Fibroblast of skin of left quadriceps (primary cell): ENCODE measurements around the gene SNTG2.

Source experiments
- DNase-seq, 2 experiments: peaks; one replicate each; pipeline ENCODE4 v3.0.0-alpha.2; 2013; ENCODE audit warnings: low read depth in 2 of 2

Gene SNTG2

DNA sequence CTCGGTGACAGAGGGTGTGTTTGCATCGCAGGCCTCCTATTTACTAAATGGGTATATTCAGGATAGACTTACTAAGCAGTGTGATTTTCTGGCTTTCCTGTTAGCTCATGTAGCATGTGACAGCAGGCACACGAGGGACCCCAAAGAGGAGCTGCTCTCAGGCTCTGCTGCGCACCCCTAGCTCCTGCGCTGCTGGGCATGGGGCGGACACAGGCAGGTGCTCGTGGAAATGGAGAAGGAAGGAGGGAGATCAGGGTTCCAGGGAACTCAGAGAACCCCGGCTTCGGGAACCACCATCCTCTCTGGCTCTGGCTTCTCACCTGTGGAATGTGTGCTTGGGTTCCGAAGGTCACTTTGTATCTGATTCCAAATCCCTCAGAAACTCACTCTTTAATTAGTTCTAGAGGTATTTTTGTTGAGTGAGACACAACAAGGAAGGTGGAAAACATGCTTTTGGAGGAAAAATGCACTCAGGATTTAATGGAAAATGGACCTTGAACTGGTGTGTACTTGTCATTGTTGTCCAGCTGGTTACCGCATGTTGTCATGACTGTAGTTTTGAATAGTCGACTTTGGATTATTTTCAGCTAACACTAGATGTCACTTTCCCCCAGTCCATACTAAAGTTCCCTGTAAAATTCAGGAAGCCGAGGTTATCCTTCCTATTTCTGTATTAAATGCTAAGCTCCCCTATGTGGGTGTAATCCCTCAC, 3.5 kb downstream of the SNTG2 start:
- no peak for DNase-seq

DNA sequence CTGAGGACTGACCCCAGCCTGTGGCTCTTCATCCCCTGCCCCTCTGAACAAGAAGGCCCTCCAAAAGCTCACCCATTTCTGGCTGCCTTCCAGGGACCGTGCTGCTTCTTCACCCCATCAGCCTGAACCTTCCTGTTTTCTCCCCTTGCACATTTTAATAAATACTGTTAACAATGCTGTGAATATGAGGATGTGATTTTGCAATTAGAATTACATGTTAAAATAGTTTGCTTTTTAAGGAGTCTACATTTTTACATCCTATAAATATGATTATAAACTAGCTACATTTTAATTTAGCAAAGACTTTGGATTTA, 4.0 kb downstream of the SNTG2 start:
- DNase-seq: no peak

- no peak for DNase-seq
Observed at GRCh38 chr2:955829-956731, 5.4 kb downstream of the SNTG2 start.

GRCh38 chr2:959457-959856, 8.8 kb downstream of the SNTG2 start:
- DNase-seq: no peak

GRCh38 chr2:960061-960736, 9.6 kb downstream of the SNTG2 start:
- DNase-seq: no peak

DNA sequence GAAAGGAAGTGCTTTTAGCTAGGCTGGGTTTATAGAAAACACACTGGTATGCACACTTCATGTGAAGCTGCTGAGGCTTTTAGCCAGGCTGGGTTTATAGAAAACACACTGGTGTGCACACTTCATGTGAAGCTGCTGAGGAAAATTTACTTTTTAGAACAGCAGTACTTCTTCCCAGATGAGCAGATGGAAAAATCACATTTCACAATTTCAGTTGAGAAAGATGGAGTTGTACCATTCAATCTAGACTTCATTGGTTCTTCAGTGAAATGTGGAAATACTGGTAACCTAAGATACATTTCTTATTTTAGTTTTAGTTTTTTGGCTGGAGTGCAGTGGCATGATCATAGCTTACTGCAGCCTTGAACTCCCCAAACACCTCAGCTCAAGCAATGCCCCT, 11.1 kb downstream of the SNTG2 start:
- no peak for DNase-seq

GRCh38 chr2:963876-964275, 13.2 kb downstream of the SNTG2 start:
- no peak for DNase-seq

DNA sequence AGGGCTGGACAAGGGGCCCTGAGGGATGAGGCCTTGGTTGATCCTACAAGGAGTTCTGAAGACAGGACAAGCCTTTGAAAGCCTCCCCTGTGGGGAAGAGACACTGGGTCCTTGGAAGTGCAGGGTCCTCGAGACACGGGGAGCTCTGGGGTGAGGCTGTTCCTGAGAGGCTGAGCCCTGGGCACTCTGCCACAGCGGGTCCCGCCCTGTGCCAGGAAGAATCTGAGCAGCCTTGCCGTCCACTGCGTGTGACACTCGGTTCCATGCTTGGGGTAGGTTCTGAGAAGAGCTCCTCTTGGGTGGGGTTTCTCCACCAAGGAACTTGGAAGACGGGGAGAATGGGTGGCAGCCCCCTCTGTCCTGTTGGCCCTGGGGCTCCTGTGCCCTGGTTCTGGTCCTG, 13.9 kb downstream of the SNTG2 start:
- DNase-seq: no peak

DNA sequence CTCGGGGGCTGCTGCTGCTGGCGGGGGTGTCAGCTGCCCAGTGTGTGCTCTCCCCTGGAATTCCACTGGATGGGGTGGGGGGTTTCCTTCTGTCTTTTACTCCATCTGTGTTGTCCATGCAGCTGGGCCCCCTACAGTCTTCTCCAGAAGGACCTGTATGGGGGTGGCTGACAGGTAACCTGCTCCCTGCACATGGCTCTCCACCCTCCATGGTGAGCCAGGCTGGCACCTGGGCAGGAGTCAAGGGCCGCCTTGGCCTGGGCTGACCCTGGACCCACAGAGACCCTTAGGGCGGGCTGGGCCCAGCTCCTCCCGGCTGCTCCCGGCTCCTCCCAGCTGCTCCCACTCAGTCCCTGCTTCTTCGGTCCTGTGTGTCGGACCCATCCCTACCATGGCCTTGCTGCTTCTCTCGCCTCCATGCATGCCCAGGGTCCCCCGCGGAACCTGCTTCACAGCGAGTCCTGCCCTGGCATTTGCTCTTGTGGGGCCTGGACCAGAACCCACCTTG, 15.0 kb downstream of the SNTG2 start:
- no peak for DNase-seq

DNA sequence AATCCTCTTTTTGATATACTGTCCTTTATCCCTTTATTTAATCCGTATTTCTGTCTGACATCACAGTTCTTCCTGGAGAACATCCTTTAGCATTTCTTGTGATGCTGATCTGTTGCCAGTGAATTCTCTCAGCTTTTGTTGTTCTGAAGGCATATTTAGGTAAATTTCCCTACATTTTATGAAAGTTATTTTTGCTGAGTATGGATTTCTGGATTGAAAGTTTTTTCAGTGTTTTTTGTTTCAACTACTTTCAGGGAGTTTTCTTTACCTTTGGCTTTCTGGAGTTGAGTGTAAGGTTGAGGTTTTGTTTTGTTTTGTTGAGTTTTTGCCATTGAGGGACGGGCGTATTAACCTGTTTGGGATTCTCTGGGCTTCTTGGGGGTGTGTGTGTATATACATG, 22.5 kb downstream of the SNTG2 start:
- DNase-seq: no peak

GRCh38 chr2:974054-974453, 23.4 kb downstream of the SNTG2 start:
- DNase-seq: no peak

DNA sequence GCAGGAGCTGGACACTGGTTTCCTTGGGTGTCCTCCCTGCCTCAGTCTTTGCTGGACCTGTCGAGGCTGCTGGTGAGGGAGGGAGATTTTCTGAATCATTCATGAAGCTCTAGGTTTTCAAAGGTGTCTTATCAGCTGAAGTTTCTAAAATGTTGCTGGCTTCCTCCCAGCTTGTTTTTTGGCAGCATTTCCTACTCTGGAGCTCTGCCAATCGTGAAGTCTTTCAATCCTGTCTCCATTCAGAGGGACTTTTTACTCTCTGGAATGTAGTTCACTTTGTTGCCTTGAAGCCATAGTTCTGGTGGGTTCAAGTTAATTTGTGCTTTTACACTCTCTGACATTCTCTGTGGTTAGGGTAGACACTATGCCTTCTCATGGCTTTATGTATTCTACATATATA, 23.9 kb downstream of the SNTG2 start:
- DNase-seq: peak; percentile 13 to 18

DNA sequence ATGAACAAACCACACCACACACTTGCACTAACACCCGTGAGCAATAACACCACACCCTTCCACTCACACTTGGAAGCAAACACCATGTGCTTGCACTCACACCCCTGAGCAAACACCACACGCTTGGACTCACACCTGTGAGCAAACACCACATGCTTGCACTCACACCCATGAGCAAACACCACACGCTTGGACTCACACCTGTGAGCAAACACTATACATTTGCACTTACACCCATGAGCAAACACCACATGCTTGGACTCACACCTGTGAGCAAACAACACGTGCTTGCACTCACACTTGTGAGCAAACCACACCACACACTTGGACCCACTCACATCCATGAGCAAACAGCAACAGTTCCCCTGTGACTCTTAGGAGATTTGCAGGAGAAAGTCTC, 24.4 kb downstream of the SNTG2 start:
- no peak for DNase-seq

DNA sequence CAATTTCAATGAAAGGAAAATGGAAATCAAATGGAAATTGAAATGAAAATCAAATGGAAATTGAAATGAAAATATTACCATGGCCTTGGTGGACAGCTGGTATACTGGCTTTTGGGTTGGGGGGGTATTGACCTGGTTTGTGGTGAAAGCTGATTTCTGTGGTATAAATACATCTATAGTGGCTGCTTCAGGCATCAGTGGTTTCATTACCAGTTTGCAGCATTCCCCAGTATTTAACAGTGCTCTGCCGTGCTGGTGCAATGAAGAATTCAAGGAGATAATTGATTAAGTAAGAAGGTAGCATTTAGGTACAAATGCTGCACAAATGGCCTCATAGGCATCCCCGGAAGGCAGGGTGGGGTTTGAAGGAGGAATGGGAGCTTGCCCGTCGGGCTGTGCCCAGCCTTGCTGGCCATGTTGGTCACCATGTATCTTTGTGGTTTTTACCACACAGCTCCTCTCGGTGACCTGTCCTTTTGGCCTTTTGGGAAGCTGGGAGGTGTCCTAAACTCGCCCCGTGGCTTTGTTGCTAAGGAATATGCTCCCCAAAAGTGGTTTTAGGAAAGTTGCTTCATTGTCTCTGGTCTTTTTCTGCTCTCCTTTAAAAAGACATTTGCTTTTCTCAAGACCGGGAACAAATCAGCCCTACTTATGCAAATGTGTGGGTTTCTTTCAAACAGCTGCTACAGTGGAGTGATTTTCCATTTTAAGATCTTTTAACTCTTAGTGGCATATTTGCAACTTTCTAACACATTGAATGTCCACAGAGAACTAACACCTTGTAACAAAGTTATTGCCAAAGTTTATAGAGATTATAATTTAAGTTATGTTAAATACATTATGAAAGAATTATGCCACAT, 28.6 kb downstream of the SNTG2 start:
- DNase-seq: no peak

GRCh38 chr2:980176-980575, 29.5 kb downstream of the SNTG2 start:
- DNase-seq: no peak

- DNase-seq: no peak
Observed at GRCh38 chr2:981258-981657, 30.6 kb downstream of the SNTG2 start.

GRCh38 chr2:981759-982158, 31.1 kb downstream of the SNTG2 start:
- no peak for DNase-seq

GRCh38 chr2:985317-985898, 34.8 kb downstream of the SNTG2 start:
- DNase-seq: no peak

DNA sequence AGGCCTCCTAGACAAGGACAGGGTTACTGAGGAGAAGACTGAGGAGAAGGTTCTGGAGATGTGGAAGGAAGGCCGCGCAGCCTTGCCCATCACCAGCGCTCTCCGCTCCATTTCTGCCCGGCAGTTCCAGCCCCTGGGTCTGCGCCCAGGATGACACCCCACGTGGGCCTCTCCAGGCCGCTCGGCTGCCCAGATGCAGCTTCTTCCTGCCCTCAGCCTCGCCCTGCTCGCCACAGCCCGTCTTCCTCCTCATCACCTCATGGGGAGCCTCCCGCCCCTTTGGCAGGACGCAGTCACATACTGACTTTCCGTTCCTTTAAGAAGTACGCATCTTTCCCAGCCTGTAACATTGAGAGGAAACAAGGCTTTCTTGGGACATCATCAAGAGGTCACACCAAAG, 37.1 kb downstream of the SNTG2 start:
- no peak for DNase-seq

DNA sequence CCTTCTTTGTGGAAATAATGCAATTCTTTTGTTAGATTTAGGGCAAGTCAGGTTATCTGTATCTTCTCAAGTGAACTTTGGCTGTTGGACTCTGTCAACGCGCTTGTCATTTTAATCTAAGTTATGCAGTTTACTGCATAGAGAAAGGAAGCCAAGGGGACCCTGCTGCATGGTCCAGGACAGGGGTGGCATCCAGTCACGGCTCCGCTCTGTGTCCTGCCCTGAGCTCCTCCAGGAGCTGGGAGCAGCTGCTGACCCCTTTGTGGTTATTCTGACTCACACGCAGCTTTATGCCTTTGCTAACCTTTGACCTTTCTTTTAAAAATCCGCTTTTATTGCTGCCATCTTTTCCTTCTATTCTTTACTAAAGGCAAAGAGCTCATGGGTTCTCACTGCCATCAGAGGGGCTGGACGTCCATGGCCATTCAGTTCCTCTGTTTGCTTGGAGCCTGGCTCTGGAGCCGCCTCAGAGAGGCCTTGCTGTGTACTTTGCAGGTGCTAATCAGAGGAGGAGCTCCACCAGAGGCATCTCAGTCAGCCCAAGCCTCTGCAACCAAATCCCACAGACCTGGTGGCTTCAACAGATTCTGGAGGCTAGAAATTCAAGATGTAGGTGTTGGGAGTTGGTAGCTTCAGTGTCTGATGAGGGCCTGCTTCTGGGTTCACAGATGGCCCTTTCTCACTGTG, 39.3 kb downstream of the SNTG2 start:
- no peak for DNase-seq

DNA sequence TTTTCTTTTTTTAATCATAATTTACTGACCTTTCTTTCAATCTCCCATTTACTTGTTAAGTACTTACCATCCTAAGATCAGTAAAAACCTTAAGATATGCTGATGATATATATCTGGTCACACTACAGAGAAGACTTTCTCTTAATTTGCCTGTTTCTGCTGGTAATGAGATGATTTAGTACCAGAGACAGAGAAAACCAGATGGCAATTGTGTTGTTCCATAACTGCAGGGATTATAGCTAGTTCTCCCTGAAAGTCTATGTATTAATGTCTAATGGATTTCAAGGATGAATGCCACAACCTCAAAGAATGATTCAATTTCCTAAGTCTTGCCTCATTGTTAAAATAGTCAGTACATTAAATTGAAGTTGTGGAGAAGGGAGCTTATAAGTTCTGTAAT, 40.3 kb downstream of the SNTG2 start:
- peak in 1 of 2 experiments; percentile 4 for DNase-seq
